ENCODE measurements around the gene NKAIN4. TPM values are rescaled to one million over a fixed set of nuclear protein-coding genes. Genes with fewer than 3 reads are reported as not detected.
"Not testable (repeated sequence)": the region's sequence is repeated elsewhere in the genome, so short reads cannot be mapped to it uniquely, and the experiment has no call there.

Gene NKAIN4
- polyA plus RNA-seq, 1 donor: 53.5 TPM

GRCh38 chr20:63235399-63235983 is 18.8 kb downstream of the NKAIN4 start, which contains the start of gene BIRC7:
TSS of gene BIRC7 (plus strand) at chr20:63235905. CDS start at chr20:63236097, 192 bp downstream.
- DNase-seq: no peak

GRCh38 chr20:63234693-63235398 is 19.4 kb downstream of the NKAIN4 start:
- no peak for DNase-seq

GRCh38 chr20:63233924-63234323 is 20.3 kb downstream of the NKAIN4 start:
- no peak for DNase-seq

- DNase-seq: no peak
Observed at GRCh38 chr20:63233061-63233344, 21.3 kb downstream of the NKAIN4 start.

- no peak for DNase-seq
Observed at GRCh38 chr20:63232235-63233060, 21.8 kb downstream of the NKAIN4 start.

GRCh38 chr20:63230800-63231268 is 23.4 kb downstream of the NKAIN4 start:
- peak; percentile 76 for DNase-seq

- DNase-seq: no peak
Observed at GRCh38 chr20:63228806-63229205, 25.5 kb downstream of the NKAIN4 start.

- no peak for DNase-seq
Observed at GRCh38 chr20:63227260-63227659, 27.0 kb downstream of the NKAIN4 start.

- no peak for DNase-seq
Observed at GRCh38 chr20:63226042-63226943, 28.0 kb downstream of the NKAIN4 start.

GRCh38 chr20:63225082-63225454 is 29.2 kb downstream of the NKAIN4 start:
- no peak for DNase-seq

- DNase-seq: no peak
Observed at GRCh38 chr20:63224412-63225081, 29.7 kb downstream of the NKAIN4 start.

GRCh38 chr20:63223826-63224207 is 30.4 kb downstream of the NKAIN4 start:
- DNase-seq: no peak

GRCh38 chr20:63223121-63223825 is 31.0 kb downstream of the NKAIN4 start:
- DNase-seq: no peak

- DNase-seq: no peak
Observed at GRCh38 chr20:63222541-63222940, 31.7 kb downstream of the NKAIN4 start.

GRCh38 chr20:63221400-63222053 is 32.7 kb downstream of the NKAIN4 start:
- not testable (repeated sequence) for DNase-seq

GRCh38 chr20:63220696-63221399 is 33.4 kb downstream of the NKAIN4 start:
- no peak for DNase-seq

- no peak for DNase-seq
Observed at GRCh38 chr20:63219866-63220521, 34.3 kb downstream of the NKAIN4 start.

- DNase-seq: no peak
Observed at GRCh38 chr20:63219447-63219821, 34.8 kb downstream of the NKAIN4 start.

GRCh38 chr20:63218701-63219446 is 35.4 kb downstream of the NKAIN4 start:
- no peak for DNase-seq

Measured in hindlimb muscle (tissue), 1 donor.